Superior temporal gyrus (tissue), 1 donor: Measurements from ENCODE around the gene RFX2.
A peak's percentile ranks its signal among the peaks of the same experiment; 100 is the strongest.

ENCODE experiments used
- DNase-seq: peaks from one replicate; pipeline ENCODE4 v3.0.0-alpha.2; 2016; ENCODE audit errors: extremely low spot score

RFX2 gene

GRCh38 chr19:6059988-6060599, 50.2 kb downstream of the RFX2 start:
- DNase-seq = no peak

DNA sequence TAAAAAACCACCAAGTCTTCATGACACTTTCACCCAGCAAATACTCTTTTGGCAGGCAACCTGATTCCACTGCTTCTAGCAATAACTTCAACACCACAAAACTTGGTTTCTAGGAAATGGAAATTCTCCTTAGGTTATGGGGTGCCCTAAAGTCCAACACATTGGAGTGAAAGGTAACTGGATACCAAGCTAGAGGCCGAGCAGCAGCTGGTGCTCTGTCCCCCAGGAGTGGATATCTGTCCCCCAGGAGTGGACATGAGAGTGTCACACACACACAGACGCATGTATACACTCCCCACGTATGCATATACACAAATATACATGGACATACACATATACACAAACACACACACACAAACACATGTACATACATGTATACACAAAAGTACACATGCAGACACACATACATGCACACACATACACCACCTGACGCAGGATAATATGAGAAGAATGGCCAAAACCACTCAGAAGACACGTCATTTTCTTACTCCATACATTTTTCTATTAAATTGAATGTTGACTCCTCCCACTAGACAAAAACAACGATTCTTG, 50.8 kb downstream of the RFX2 start:
- DNase-seq = no peak

GRCh38 chr19:6058518-6059201, 51.6 kb downstream of the RFX2 start:
- no peak for DNase-seq

GRCh38 chr19:6057651-6058517, 52.4 kb downstream of the RFX2 start:
- no peak for DNase-seq

DNA sequence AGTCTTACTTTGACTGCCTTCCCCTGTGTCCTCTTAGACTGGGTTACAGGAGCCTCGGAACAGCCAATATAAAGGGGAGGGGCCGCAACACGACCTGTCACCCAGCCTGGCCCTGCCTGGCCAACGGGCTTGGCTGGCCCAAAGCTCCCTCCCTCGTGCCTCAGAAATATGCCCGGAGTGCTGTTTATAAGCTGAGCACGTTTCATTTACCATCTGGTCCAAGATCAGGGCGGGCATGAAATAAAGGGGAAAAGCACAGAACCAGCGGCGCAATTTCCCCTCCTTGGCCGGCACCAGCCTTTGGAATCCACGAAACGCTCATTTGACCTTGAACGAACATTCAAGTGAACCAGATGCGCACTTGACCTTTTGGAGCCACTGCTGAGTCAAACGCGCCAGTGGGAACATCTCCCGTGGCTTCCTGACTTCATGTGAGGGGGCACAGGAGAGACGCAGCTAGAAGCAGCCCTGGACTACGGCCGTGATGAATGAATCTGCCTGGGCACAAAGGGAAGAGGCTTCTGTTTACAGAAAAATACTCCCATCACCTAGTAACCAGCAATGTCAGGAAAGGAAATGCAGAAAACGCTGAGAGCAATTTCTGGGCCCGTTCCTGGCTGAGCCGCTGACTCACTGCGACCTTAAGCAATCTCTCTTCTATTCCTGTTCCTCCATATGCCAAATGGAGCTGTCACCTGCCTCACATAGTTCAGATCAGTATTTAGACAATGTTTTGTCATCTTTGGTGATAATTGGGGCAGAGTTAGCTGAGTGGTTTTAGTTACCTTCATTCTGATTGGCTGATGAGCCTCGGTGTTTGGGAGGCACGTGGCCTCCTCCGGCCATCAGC, 53.3 kb downstream of the RFX2 start:
- peak; percentile 62 for DNase-seq

GRCh38 chr19:6056282-6056741, 54.0 kb downstream of the RFX2 start:
- no peak for DNase-seq

DNA sequence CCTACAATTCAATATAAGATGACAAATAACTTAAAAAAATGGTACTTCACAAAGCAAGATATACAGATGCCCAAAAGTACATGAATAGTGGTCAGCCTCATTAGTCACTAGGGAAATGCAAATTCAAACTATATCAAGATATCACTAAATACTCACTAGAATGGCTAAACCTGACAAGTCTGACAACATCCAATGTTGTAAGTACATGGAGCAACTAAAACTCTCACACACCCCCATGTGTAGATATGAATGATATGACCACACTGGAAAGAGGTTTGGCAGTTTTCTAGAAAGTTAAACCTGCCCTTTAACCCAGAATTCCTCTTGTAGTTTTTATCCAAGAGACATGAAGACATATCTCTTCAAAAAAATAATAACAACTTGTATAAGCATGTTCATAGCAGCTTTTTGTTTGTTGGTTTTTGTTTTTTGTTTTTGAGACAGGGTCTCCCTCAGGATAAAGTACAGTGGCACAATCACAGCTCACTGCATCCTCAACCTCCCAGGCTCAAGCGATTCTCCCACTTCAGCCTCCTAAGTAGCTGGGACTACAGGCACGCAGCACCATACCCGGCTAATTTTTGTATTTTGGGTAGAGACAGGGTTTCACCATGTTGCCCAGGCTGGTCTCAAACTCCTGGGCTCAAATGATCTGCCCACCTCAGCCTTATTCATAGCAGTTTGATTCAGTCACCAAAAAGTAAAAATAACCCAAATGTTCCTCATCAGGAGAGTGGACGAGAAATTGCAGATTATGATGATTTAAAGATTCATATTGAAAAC, 55.1 kb downstream of the RFX2 start:
- DNase-seq = no peak

GRCh38 chr19:6048793-6049405, 61.4 kb downstream of the RFX2 start:
- DNase-seq = peak; percentile 90

GRCh38 chr19:6048348-6048747, 62.0 kb downstream of the RFX2 start:
- no peak for DNase-seq

DNA sequence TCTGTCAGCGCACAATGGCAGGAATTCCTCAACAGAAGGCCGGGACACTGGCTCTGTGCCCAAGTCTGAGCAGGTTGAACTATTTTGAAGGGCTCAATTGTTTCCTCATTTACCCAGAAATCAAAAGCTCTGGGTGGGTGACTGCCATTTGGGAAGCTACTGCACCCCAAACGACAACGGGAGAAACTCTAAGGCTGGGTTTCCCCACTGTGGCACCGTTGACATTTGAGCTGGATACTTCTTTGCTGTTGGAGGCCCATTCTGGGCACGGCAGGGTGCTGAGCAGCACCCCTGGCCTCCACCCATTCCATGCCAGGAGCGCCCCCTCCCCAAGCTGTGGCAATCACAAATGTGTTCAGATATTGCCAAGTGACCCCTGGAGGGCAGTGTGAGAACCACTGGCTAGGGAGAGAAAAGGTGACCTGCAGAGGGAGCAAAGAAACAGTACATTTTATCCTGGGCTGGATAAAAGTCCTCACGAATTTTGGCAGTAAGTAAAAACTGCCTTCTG, 62.5 kb downstream of the RFX2 start:
- no peak for DNase-seq

GRCh38 chr19:6047256-6047655, 63.0 kb downstream of the RFX2 start:
- DNase-seq = no peak

- DNase-seq = no peak
Measured at GRCh38 chr19:6045108-6045507, 65.2 kb downstream of the RFX2 start.

DNA sequence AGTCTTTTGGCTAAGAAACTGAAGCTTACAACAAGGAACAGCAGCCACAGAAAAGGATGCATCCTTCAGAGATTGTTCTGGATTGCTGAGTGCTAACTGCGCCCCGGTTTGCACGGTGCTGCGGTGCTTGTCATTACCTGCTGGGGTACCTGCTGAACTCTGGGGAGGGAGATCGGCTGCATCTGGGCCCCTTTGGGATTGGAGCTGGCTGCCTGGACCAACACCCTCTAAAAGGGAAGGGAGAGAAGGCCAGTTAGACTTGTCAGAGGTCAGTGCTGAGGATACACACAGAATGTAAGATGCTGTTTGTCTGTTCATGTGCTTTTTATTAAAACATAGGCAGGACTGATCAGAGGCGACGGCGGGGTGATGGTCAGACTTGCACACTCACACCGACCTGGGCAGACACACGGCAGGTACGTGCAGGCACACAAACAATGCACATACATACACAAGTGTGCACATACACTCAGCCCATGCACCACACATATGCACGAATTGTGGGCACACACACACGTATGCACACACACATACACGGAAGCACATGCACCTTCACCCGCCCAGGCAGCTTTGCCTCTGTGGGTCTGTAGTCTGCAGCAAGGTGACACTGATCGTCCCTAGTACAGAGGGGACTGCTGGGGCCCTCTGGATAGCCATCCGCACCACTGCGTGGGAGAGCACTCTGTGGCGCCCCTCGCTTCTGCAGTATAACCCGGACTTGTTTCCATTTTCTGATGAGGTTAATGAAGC, 66.1 kb downstream of the RFX2 start:
- no peak for DNase-seq

- DNase-seq = no peak
Measured at GRCh38 chr19:6042776-6043726, 67.2 kb downstream of the RFX2 start.

- DNase-seq = no peak
Measured at GRCh38 chr19:6041991-6042481, 68.3 kb downstream of the RFX2 start.

DNA sequence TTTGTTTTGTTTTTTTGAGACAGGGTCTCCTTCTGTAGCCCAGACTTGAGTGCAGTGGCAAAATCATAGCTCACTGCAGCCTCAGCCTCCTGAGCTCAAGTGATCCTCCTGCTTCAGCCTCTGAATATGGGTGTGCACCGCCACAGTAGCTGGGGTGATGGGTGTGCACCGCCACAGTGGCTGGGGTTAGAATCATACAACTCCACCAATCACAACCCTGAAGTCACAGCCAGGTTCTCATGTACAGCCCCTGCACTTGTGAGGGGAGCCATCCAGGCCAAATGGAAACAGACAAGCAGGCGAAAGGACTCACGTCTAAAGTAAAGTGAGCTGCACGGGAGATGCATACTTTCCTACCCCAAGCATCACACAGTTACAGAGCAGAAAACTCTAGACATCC, 69.2 kb downstream of the RFX2 start:
- DNase-seq = no peak

DNA sequence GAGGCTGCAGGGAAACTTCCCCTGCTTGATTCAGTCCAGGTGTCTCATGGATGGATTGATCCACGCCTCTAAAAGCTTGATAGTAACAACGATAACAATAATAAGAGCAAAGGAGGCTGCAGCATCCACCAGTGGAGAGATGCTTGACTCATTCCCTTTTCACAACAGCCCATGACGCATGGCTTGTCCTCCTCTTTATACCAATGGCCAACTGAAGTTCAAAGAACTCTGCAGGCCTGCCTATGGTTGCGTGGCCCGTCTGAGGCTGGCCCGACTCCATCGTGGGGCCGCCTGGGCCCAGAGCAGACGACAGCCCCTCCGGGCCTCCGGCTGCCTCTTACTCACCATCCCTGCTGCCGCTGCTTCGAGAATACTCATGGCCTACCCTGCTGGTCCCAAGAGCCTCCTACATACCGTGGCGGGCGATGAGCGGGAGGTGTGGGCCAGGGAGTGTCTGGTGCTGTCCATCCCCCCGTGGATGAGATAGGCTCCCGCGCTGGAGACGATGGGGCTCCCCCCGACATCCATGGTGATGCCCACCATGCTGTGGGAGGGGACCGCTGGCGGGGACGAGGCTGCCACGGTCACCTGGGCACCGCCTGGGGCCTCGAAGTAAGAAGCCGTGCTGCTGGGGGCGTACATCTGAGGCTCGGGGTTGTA, 70.6 kb downstream of the RFX2 start:
- DNase-seq = no peak
